ENCODE measurements around the gene MYO7A. TPM values are rescaled to one million over a fixed set of nuclear protein-coding genes. Genes with fewer than 3 reads are reported as not detected.

Gene MYO7A
- total and polyA plus RNA-seq, 2 donors (not counting 1 experiment from before 2014, with no cell fraction given), result 0.03 to 0.07 TPM

GRCh38 chr11:77095551-77096490, 32.2 kb upstream of the MYO7A start:
- CTCF ChIA-PET, result interaction anchor here (0.9 to 1.2 kb wide), 2 partner anchors 30 to 51 kb away, joined by 3 to 4 read pairs; partner anchors contain the start of gene CAPN5
- POLR2A ChIA-PET, result no interaction called here

More at GRCh38 chr11:77095551-77096490, 32.2 kb upstream of the MYO7A start:
- no peaks in the 10 kb centered on the region for H3K4me1 ChIP-seq (ENCODE audit: control insufficient read depth in 2 of 2, insufficient read depth in 2 of 2, low read length in 2 of 2)
- no peaks in the 10 kb centered on the region for H4K20me1 ChIP-seq (ENCODE audit: control insufficient read depth, insufficient read depth, low read length, poor library complexity, severe bottlenecking)
- ATAC-seq (ENCODE audit: low read depth) (no peak), DNase-seq (no peak)
- no peaks in the 10 kb centered on the region for H3K36me3 ChIP-seq (replicated peaks in 1 of 2; ENCODE audit: control extremely low read depth in 1 of 2, control insufficient read depth in 1 of 2, extremely low read depth in 1 of 2, insufficient read depth in 2 of 2, low read length in 1 of 2)
- H2AFZ ChIP-seq (ENCODE audit: insufficient read depth, low read depth, low read length, poor library complexity, severe bottlenecking), result no peak overlapping the region
- WGBS (ENCODE audit: insufficient coverage), result 91% methylated on average over 21 of the region's 21 CpGs
- H3K27me3 ChIP-seq (replicated peaks in 1 of 4; ENCODE audit: control extremely low read depth in 1 of 4, control insufficient read depth in 3 of 4, insufficient read depth in 4 of 4, low read length in 3 of 4), result no peaks in the 10 kb centered on the region
- no peaks in the 10 kb centered on the region for H3K79me2 ChIP-seq (ENCODE audit: control insufficient read depth, insufficient read depth, low read length)
- Mint-ChIP-seq H3K9me3 (ENCODE audit: insufficient read depth) (no peaks in the 10 kb centered on the region), H3K4me3 (no peak overlapping the region), H3K4me1 (no peaks in the 10 kb centered on the region), H3K27me3 (no peaks in the 10 kb centered on the region), H3K27ac (no peak overlapping the region)
- no peak overlapping the region for H3K27ac ChIP-seq (ENCODE audit: low read length in 2 of 2)
- H3K4me3 ChIP-seq (ENCODE audit: control extremely low read depth in 1 of 5, extremely low read depth in 1 of 5, insufficient read depth in 1 of 5, low read depth in 2 of 5, low read length in 4 of 5), result no peak overlapping the region
- no peak overlapping the region for H3K9ac ChIP-seq (ENCODE audit: low read length)
- H3K4me2 ChIP-seq (replicated peaks; ENCODE audit: low read depth, low read length, poor library complexity, severe bottlenecking), result no peak overlapping the region
- TF ChIP-seq CTCF (IDR thresholded peaks at IDR 0.05), result no peak
- TF ChIP-seq EZH2 (IDR thresholded peaks at IDR 0.05; ENCODE audit: borderline replicate concordance, insufficient read depth, low read depth, low read length, poor library complexity, severe bottlenecking), result no peak
- intact Hi-C loops (cut with micrococcal nuclease), result no loop called here
- H3K9me3 ChIP-seq (ENCODE audit: control extremely low read depth in 1 of 3, control insufficient read depth in 2 of 3, insufficient read depth in 1 of 3, low read length in 2 of 3), result no peaks in the 10 kb centered on the region
